Activated CD4-positive, alpha-beta T cell treated with anti-CD3 and anti-CD28 coated beads, Interleukin-2, amount 10 ng/mL, durations not matched to agents 7 days and 5 days (primary cell): ENCODE data around the gene CREBL2. TPM values are rescaled to one million over a fixed set of nuclear protein-coding genes. Genes with fewer than 3 reads are reported as not detected.
"Not testable (repeated sequence)": the region's sequence is repeated elsewhere in the genome, so short reads cannot be mapped to it uniquely, and the experiment has no call there.

ENCODE experiments used
- CTCF ChIA-PET: fragments of 350-600 bp; sonication (Branson Sonifier 250); formaldehyde crosslinking; loops from one replicate; lab custom pipeline; 2021; ENCODE audit warnings: antibody characterized with exemption; lab: Charles Lee
- POLR2A ChIA-PET: fragments of 350-600 bp; sonication (Branson Sonifier 250); formaldehyde crosslinking; loops from one replicate; lab custom pipeline; 2021; ENCODE audit warnings: antibody characterized with exemption; lab: Charles Lee
- DNase-seq: peaks from one replicate; pipeline ENCODE4 v3.0.0-alpha.2; 2020
- H3K27ac Mint-ChIP-seq: one replicate; pipeline ENCODE4 v1.8.0; 2021; ENCODE audit warnings: mild to moderate bottlenecking, moderate library complexity, mixed read lengths
- H3K27me3 Mint-ChIP-seq: one replicate; pipeline ENCODE4 v1.8.0; 2021; ENCODE audit warnings: mixed read lengths
- H3K36me3 Mint-ChIP-seq: one replicate; pipeline ENCODE4 v1.8.0; 2021; ENCODE audit warnings: low read depth, mixed read lengths
- H3K4me1 Mint-ChIP-seq: one replicate; pipeline ENCODE4 v1.8.0; 2021; ENCODE audit warnings: mixed read lengths
- H3K4me3 Mint-ChIP-seq: one replicate; pipeline ENCODE4 v1.8.0; 2021; ENCODE audit warnings: mild to moderate bottlenecking, moderate library complexity, mixed read lengths
- H3K9me3 Mint-ChIP-seq: one replicate; pipeline ENCODE4 v1.8.0; 2021; ENCODE audit warnings: mixed read lengths
- total RNA-seq, 2 experiments: library from RNA; stranded (reverse); gene quantifications; one replicate each; pipeline ENCODE4 v1.2.3, GENCODE V29; 2021

Gene CREBL2
- total RNA-seq = 10 to 100 TPM; 18.2 to 21.2 TPM

GRCh38 chr12:12611512-12612306 is at the start of gene CREBL2:
Gene CREBL2 (plus strand): TSS chr12:12611876. CDS start chr12:12612173, 297 bp downstream.
- no peaks in the 10 kb centered on the region for H3K9me3 Mint-ChIP-seq
- peak within 1 kb of the TSS; percentile 93 for H3K27ac Mint-ChIP-seq
- peak within 1 kb of the TSS; percentile 90 for H3K4me3 Mint-ChIP-seq
- POLR2A ChIA-PET = interaction anchor here (0.7 kb wide), 1 partner anchor 419 kb away, joined by 3 read pairs; no protein-coding TSS in a partner anchor
- H3K36me3 Mint-ChIP-seq = peaks cover 24% of the 10 kb centered on the region
- DNase-seq = peak; percentile 84
- H3K4me1 Mint-ChIP-seq = peaks cover 58% of the 10 kb centered on the region
- H3K27me3 Mint-ChIP-seq = no peaks in the 10 kb centered on the region
- CTCF ChIA-PET = interaction anchor here (0.5 to 2.4 kb wide), 6 partner anchors 33 to 237 kb away, joined by 3 to 7 read pairs (median 4); no protein-coding TSS in a partner anchor

GRCh38 chr12:12562016-12562483 is 49.6 kb upstream of the CREBL2 start:
- peaks cover 42% of the 10 kb centered on the region for H3K4me1 Mint-ChIP-seq
- CTCF ChIA-PET = interaction anchor here (1.4 to 2.7 kb wide), 5 partner anchors 16 to 203 kb away, joined by 3 to 10 read pairs (median 7); no protein-coding TSS in a partner anchor

GRCh38 chr12:12562585-12563261 is 49.0 kb upstream of the CREBL2 start, which contains the start of gene DUSP16:
Gene DUSP16 (minus strand): TSS chr12:12562863. CDS start chr12:12521098, 41,765 bp downstream.
- DNase-seq = peak; percentile 88
- Mint-ChIP-seq H3K27ac (peak within 1 kb of the TSS; percentile 96), H3K36me3 (peaks cover 11% of the 10 kb centered on the region), H3K4me1 (peaks cover 40% of the 10 kb centered on the region), H3K27me3 (peaks cover 3% of the 10 kb centered on the region), H3K9me3 (peaks cover 3% of the 10 kb centered on the region), H3K4me3 (peak within 1 kb of the TSS; percentile 85)
- ChIA-PET POLR2A (interaction anchor here (0.6 kb wide), 1 partner anchor 13 kb away, joined by 3 read pairs; no protein-coding TSS in a partner anchor), CTCF (interaction anchor here (1.0 to 2.7 kb wide), 9 partner anchors 13 to 213 kb away, joined by 3 to 10 read pairs (median 4); partner anchors contain the start of gene MANSC1)

More at GRCh38 chr12:12562016-12562483, 49.6 kb upstream of the CREBL2 start:
- Mint-ChIP-seq H3K27me3 (peaks cover under 1% of the 10 kb centered on the region), H3K27ac (peak overlapping the region; percentile 96), H3K4me3 (peak overlapping the region; percentile 85), H3K9me3 (peaks cover 3% of the 10 kb centered on the region), H3K36me3 (peaks cover 15% of the 10 kb centered on the region)
- POLR2A ChIA-PET = no interaction called here
- peak; percentile 44 for DNase-seq

GRCh38 chr12:12563290-12563928 is 48.3 kb upstream of the CREBL2 start:
- Mint-ChIP-seq H3K27ac (peak overlapping the region; percentile 93), H3K27me3 (peaks cover 3% of the 10 kb centered on the region), H3K4me3 (peak overlapping the region; percentile 76), H3K9me3 (peaks cover 3% of the 10 kb centered on the region), H3K36me3 (peaks cover 6% of the 10 kb centered on the region), H3K4me1 (peaks cover 33% of the 10 kb centered on the region)
- POLR2A ChIA-PET = interaction anchor here (0.6 kb wide), 1 partner anchor 14 kb away, joined by 3 read pairs; no protein-coding TSS in a partner anchor
- CTCF ChIA-PET = interaction anchor here (1.0 to 2.7 kb wide), 12 partner anchors 11 to 213 kb away, joined by 3 to 10 read pairs (median 4); partner anchors contain the start of gene MANSC1
- DNase-seq = no peak

GRCh38 chr12:12564911-12565310 is 46.8 kb upstream of the CREBL2 start:
- H3K36me3 Mint-ChIP-seq = peaks cover under 1% of the 10 kb centered on the region
- no peak overlapping the region for H3K27ac Mint-ChIP-seq
- ChIA-PET POLR2A (no interaction called here), CTCF (interaction anchor here (0.6 to 2.7 kb wide), 10 partner anchors 9 to 190 kb away, joined by 3 to 10 read pairs (median 3); no protein-coding TSS in a partner anchor)
- no peak for DNase-seq
- peaks cover 8% of the 10 kb centered on the region for H3K27me3 Mint-ChIP-seq
- peaks cover 24% of the 10 kb centered on the region for H3K4me1 Mint-ChIP-seq
- H3K9me3 Mint-ChIP-seq = peaks cover 3% of the 10 kb centered on the region
- H3K4me3 Mint-ChIP-seq = no peak overlapping the region

GRCh38 chr12:12565971-12566370 is 45.7 kb upstream of the CREBL2 start:
- H3K36me3 Mint-ChIP-seq, H3K4me3 Mint-ChIP-seq, DNase-seq, H3K27ac Mint-ChIP-seq, H3K27me3 Mint-ChIP-seq, CTCF ChIA-PET, POLR2A ChIA-PET, H3K9me3 Mint-ChIP-seq: not testable (repeated sequence)
- H3K4me1 Mint-ChIP-seq = peaks cover 16% of the 10 kb centered on the region

- Mint-ChIP-seq H3K9me3 (peaks cover 3% of the 10 kb centered on the region), H3K27ac (no peak overlapping the region), H3K4me3 (no peak overlapping the region), H3K4me1 (peaks cover 3% of the 10 kb centered on the region), H3K36me3 (no peaks in the 10 kb centered on the region), H3K27me3 (peaks cover 6% of the 10 kb centered on the region)
- CTCF ChIA-PET = interaction anchor here (0.7 to 1.2 kb wide), 2 partner anchors 7 to 16 kb away, joined by 3 to 4 read pairs; no protein-coding TSS in a partner anchor
- DNase-seq = no peak
- POLR2A ChIA-PET = no interaction called here
Measured at GRCh38 chr12:12572659-12573058, 39.0 kb upstream of the CREBL2 start.

- Mint-ChIP-seq H3K9me3 (no peaks in the 10 kb centered on the region), H3K27ac (no peak overlapping the region), H3K4me3 (no peak overlapping the region), H3K36me3 (no peaks in the 10 kb centered on the region), H3K4me1 (peaks cover 10% of the 10 kb centered on the region), H3K27me3 (no peaks in the 10 kb centered on the region)
- no peak for DNase-seq
- ChIA-PET CTCF (interaction anchor here (1.0 to 2.7 kb wide), 4 partner anchors 9 to 201 kb away, joined by 3 to 10 read pairs (median 4); partner anchors contain the start of gene DUSP16), POLR2A (no interaction called here)
Measured at GRCh38 chr12:12577786-12578185, 33.9 kb upstream of the CREBL2 start.

GRCh38 chr12:12580716-12581115 is 31.0 kb upstream of the CREBL2 start:
- H3K27ac Mint-ChIP-seq, H3K27me3 Mint-ChIP-seq, H3K36me3 Mint-ChIP-seq, DNase-seq, H3K4me3 Mint-ChIP-seq, H3K9me3 Mint-ChIP-seq: not testable (repeated sequence)
- POLR2A ChIA-PET = interaction anchor here (0.7 kb wide), 1 partner anchor 9 kb away, joined by 4 read pairs; no protein-coding TSS in a partner anchor
- peaks cover 13% of the 10 kb centered on the region for H3K4me1 Mint-ChIP-seq
- CTCF ChIA-PET = interaction anchor here (0.6 to 3.4 kb wide), 3 partner anchors 9 to 119 kb away, joined by 5 to 8 read pairs (median 6); no protein-coding TSS in a partner anchor

- peaks cover 13% of the 10 kb centered on the region for H3K4me1 Mint-ChIP-seq
- DNase-seq = no peak
- no peaks in the 10 kb centered on the region for H3K36me3 Mint-ChIP-seq
- ChIA-PET POLR2A (no interaction called here), CTCF (interaction anchor here (0.5 to 3.4 kb wide), 4 partner anchors 10 to 63 kb away, joined by 4 to 8 read pairs (median 6); no protein-coding TSS in a partner anchor)
- H3K9me3 Mint-ChIP-seq = no peaks in the 10 kb centered on the region
- H3K27ac Mint-ChIP-seq = no peak overlapping the region
- no peak overlapping the region for H3K4me3 Mint-ChIP-seq
- peaks cover 2% of the 10 kb centered on the region for H3K27me3 Mint-ChIP-seq
Measured at GRCh38 chr12:12582193-12582881, 29.3 kb upstream of the CREBL2 start.

GRCh38 chr12:12582895-12583303 is 28.8 kb upstream of the CREBL2 start:
- POLR2A ChIA-PET = no interaction called here
- peaks cover 13% of the 10 kb centered on the region for H3K4me1 Mint-ChIP-seq

More at GRCh38 chr12:12582895-12583303, 28.8 kb upstream of the CREBL2 start:
- H3K9me3 Mint-ChIP-seq = no peaks in the 10 kb centered on the region
- CTCF ChIA-PET = interaction anchor here (0.5 to 3.4 kb wide), 2 partner anchors 9 to 142 kb away, joined by 3 to 8 read pairs; no protein-coding TSS in a partner anchor
- no peak overlapping the region for H3K27ac Mint-ChIP-seq
- H3K27me3 Mint-ChIP-seq = peaks cover 3% of the 10 kb centered on the region
- peak; percentile 10 for DNase-seq
- no peaks in the 10 kb centered on the region for H3K36me3 Mint-ChIP-seq
- no peak overlapping the region for H3K4me3 Mint-ChIP-seq
